Measurements from ENCODE around the gene RPGR.

The RPGR gene

GRCh38 chrX:38318196-38318595 is 9.1 kb downstream of the RPGR start:
- H3K4me3 ChIP-seq (ENCODE audit: low read depth, low read length): no peak overlapping the region
- no peak for TF ChIP-seq CTCF (IDR thresholded peaks at IDR 0.05; ENCODE audit: low read depth, low read length, missing control alignments)
- DNase-seq (ENCODE audit: low read depth): no peak
- in situ Hi-C loops (cut with HindIII; ENCODE audit: low sequenced_read_pairs): no loop called here

GRCh38 chrX:38315186-38315585 is 12.1 kb downstream of the RPGR start:
- no peak for TF ChIP-seq CTCF (IDR thresholded peaks at IDR 0.05; ENCODE audit: low read depth, low read length, missing control alignments)

GRCh38 chrX:38313190-38313589 is 14.1 kb downstream of the RPGR start:
- TF ChIP-seq CTCF (IDR thresholded peaks at IDR 0.05; ENCODE audit: low read depth, low read length, missing control alignments): no peak
- in situ Hi-C loops (cut with HindIII; ENCODE audit: low sequenced_read_pairs): no loop called here
- DNase-seq (ENCODE audit: low read depth): no peak
- no peak overlapping the region for H3K4me3 ChIP-seq (ENCODE audit: low read depth, low read length)

More at GRCh38 chrX:38315186-38315585, 12.1 kb downstream of the RPGR start:
- H3K4me3 ChIP-seq (ENCODE audit: low read depth, low read length): no peak overlapping the region
- no peak for DNase-seq (ENCODE audit: low read depth)
- in situ Hi-C loops (cut with HindIII; ENCODE audit: low sequenced_read_pairs): no loop called here

GRCh38 chrX:38312436-38312835 is 14.9 kb downstream of the RPGR start:
- in situ Hi-C loops (cut with HindIII; ENCODE audit: low sequenced_read_pairs): no loop called here
- no peak for TF ChIP-seq CTCF (IDR thresholded peaks at IDR 0.05; ENCODE audit: low read depth, low read length, missing control alignments)
- no peak for DNase-seq (ENCODE audit: low read depth)
- H3K4me3 ChIP-seq (ENCODE audit: low read depth, low read length): no peak overlapping the region

- in situ Hi-C loops (cut with HindIII; ENCODE audit: low sequenced_read_pairs): no loop called here
- no peak for DNase-seq (ENCODE audit: low read depth)
- TF ChIP-seq CTCF (IDR thresholded peaks at IDR 0.05; ENCODE audit: low read depth, low read length, missing control alignments): no peak
- no peak overlapping the region for H3K4me3 ChIP-seq (ENCODE audit: low read depth, low read length)
These were observed 15.6 kb downstream of the RPGR start for GRCh38 chrX:38311743-38312142.

GRCh38 chrX:38305971-38306370 is 21.3 kb downstream of the RPGR start:
- no peak for TF ChIP-seq CTCF (IDR thresholded peaks at IDR 0.05; ENCODE audit: low read depth, low read length, missing control alignments)
- DNase-seq (ENCODE audit: low read depth): no peak
- in situ Hi-C loops (cut with HindIII; ENCODE audit: low sequenced_read_pairs): no loop called here
- H3K4me3 ChIP-seq (ENCODE audit: low read depth, low read length): no peak overlapping the region

GRCh38 chrX:38304010-38304409 is 23.3 kb downstream of the RPGR start:
- in situ Hi-C loops (cut with HindIII; ENCODE audit: low sequenced_read_pairs): no loop called here
- DNase-seq (ENCODE audit: low read depth): no peak
- peak; percentile 54 for TF ChIP-seq CTCF (IDR thresholded peaks at IDR 0.05; ENCODE audit: low read depth, low read length, missing control alignments)
- no peak overlapping the region for H3K4me3 ChIP-seq (ENCODE audit: low read depth, low read length)

Measured in astrocyte of the cerebellum (primary cell).